Midbrain (tissue), 1 donor: ENCODE measurements around the gene PRR35.

Source experiments
- DNase-seq: peaks from one replicate; lab custom pipeline; 2025; lab: John Stamatoyannopoulos, UW

The PRR35 gene

DNA sequence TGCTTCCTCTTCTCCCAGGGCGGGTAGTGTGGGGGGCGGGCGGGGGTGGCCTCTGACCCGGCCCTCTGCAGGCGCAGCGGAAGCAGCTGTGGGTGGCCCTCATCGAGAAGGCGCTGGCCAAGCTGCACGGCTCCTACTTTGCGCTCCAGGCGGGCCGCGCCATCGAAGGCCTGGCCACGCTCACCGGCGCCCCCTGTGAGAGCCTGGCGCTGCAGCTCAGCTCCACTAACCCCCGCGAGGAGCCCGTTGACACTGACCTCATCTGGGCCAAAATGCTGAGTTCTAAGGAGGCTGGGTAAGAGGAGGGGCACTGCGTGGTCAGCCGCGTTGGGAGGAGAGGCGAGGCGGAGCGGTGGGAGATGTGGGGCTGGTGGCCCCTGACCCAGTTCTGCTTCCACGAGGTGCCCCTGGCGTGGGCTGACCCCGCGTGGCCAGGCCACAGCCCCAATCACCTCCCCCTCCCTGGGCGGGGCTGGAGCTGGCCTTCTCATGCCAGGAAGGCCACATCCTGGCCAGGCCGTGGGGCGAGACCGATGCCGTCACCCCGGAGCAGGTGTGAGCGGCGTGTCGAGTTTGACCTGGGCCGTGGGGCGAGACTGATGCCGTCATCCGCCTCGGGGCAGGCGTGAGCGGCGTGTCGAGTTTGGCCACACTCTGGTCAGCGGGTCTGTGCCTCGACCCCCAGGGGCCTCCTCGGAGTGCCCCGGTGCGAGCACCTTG, 10.5 kb upstream of the PRR35 start:
- DNase-seq: no peak

DNA sequence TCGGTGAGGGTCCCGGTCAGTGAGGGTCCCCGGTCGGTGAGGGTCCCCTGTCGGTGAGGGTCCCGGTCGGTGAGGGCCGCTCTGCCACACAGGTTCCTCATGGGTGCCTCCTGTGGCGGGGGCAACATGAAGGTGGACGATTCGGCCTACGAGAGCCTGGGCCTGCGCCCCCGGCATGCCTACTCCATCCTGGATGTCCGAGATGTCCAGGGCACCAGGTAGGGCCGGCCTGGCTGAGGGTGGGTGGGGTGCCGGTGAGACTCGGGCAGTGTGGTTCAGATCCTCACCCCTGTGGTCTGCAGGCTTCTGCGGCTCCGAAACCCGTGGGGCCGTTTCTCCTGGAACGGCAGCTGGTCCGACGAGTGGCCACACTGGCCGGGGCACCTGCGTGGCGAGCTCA, 9.0 kb upstream of the PRR35 start:
- no peak for DNase-seq

DNA sequence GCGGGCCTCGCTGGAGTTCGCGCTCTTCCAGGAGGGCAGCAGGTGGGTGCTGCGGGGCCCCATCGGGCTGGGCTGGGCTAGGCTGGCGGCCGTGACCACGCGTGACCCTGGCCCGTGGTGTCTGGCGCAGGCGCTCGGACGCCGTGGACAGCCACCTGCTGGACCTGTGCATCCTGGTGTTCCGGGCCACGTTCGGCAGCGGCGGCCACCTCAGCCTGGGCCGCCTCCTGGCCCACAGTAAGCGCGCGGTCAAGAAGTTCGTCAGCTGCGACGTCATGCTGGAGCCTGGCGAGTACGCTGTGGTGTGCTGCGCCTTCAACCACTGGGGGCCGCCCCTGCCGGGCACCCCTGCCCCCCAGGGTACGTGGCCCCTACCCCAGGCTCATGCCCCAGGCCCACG, 8.0 kb upstream of the PRR35 start:
- DNase-seq: no peak

DNA sequence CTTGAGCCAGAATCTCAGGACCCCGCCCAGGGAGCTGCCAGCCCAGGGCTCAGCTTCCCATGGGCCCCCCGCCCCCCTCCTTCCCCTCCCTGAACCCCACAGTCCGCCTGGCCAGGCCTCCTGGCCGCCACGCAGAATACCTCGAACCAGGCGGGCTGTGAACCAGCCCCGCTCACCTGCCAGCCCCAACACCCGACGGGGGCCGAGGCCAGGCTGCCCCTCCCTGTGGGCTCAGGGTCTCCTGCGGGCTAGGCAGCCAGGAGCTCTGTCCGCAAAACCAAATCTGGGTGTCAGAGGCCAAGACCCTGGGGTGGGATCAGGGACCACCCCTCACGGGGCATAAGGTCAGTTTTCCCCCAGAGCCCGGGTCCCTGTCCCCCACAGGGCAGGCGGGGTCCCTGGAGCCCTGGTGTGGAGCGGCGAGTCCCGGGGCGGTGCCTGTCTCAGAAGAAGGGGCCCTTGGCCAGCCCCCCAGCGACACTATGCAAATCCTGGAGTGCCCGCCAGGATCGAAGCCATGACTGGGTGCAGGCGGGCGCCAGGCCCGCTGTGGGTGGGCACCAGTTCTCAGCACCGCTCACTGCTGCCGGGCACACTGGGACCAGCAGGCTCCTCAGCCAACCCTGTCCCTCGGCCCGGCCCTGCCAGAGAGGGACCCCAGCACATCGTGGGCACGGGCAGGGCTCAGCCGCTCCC, 6.4 kb upstream of the PRR35 start:
- no peak for DNase-seq

DNA sequence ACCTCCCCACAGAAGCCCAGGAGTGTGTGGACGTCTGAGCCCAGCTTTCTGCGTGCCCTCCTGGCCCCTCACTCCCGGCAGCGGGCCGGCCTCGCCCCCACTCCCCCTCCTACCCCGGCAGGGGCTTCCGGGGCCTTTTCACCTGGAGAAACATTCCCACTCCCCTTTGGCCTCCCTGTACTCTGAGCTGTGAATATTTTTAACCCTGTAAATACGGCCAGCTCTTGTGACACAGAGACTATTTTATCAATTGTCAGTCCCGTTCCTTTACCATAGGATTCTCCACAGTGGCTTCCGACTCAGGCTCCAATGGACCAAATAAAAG, 5.9 kb upstream of the PRR35 start:
- no peak for DNase-seq

DNA sequence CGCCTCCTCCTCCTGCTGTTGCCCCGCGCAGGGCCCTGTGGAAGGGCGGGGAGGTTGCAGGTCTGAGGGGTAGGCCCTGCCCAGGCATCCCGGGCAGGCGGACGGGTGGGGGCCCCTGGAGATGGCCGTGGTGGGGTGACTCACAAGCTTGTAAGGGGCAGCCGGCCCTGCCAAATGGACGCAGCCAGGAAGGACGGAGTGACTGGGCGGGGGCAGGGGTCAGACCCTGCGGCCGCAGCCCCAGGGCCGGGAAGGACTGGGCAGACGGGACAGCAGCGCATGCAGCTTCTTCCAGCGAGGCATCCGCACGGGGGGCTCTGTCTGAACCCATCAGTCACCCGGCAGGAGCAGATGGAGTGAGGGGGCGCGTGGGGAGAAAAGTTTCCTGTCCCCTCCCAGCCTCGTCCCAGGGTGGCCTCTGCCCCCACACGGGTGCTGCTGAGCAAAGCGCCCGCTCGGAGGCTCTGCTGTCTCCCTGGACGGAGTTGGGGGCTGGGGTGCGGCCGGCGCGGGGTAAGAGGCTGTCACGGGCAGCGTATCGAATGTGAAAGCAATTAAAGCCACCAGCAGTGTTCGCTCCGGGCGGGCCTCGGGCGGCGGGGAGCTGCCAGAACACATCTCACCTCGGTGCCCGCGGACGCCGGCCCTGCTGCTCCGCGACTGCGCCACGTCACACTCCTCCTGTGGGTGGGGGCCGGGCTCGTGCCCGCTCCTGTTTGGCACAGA, 5.4 kb upstream of the PRR35 start:
- no peak for DNase-seq

DNA sequence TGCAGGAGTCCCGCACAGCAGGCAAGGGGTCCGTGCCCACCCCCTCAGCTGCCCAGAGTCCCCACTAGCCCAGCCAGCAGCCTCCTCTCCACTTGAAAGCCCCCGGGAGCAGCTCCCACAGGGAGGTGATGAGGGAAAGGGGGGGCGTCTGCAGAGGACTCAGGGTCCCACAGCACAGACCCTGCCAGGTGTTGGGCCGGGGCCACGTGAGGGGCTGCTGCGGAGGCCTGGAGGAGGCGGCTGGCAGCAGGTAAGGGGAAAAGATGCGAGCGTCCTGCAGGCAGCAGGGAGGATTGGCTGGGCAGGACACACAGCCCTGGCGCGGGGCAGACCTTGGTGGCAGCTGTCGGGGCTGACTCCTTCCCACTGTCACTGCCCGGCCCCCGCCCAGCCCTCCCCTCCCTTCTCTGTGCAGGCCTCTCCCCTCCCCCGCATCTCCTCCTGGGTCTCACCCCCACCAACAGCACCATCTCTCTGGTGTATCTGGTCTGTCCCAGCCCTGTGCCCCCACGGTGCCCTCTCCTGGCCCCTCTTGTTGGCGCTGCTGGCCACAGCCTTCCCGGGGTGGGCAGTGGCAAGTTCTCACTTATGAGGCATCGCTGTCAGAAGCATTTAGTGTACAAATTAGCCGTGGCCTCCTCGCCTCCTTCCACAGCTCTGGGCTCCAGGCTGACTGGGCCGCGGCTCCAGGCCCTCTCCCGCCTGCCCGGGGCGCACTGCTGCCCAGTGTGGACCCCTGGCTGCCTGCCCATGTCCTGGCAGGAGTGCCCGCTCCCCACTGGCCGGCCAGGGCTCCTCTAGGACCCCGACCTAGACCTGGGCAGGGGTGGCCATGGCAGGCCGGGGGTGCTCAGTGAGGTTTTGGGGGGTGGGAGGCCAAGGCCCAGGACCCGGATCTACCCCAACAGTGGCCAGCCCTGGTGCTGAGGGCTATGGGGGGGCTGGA, 4.4 kb upstream of the PRR35 start:
- no peak for DNase-seq

DNA sequence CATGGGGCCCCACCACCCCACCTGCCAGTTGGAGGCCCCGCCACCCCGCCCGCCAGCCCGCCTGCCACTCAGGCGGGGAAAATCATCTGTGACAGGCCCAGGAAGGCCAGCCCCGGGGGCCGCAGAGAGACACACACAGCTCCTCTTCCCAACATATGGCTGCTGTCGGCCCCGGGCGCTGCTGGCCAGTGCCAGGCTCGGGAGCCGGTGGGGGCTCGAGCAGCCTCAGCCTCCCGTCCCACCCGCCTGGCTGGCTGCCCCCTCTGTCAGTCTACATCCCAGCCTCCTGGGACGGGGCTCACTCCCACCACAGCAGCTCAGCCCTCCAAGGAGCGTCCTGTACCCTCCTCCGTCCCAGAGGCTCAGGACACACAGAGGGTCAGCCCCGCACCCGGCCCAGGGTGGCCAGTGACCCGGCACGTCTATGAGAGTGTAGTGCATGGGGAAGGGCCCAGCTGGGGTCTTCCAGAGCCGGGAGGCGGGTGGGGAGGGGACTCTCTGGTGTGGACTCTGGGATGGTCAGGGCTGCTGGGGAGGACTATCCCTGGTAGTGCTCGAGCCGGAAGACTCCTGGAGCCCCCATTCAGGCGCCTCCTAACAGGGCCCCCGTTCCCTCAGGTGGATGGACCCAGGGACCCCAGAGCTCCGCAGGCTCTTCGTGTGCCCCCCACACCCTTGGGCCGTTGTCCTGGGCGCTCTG, 3.6 kb upstream of the PRR35 start:
- no peak for DNase-seq

DNA sequence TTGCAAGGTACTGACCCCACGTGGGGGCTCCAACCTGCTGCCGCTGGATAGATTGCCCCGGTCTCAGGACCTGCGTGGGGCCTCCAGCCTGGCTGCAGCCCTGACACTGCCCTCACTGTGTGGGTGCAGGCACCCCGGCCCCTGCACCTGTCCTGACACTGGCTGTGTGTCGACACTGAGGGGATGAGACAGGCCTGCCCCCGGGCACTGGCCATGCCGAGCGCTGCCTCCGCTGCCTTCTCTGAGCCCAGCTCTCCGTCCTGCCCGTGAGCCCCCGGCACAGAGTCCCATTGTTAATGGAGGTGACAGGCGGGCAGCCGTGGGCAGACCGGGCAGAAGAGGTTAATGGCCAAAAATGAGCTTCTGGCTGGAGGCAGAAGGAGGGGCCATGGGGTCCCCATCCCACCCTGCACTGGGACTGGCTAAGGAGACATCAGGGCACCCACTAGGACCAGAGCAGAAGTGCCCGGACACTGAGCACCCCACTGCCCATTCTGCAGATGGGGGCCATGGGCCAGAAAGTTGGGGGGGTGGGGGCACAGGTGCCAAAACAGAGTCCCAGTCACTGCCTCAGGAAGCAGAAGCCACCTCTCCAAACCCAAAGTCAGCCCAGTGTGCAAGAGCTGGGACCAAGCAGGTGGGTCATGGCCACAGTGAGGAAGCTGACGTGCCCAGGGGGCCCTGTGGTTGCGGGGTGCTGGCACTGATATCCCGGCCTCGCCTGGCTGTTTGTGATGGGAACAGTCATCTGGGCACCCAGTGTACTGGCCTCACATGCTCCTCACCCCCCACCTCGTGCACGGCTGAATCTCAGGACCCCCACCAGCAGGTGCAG, 2.5 kb upstream of the PRR35 start:
- no peak for DNase-seq

DNA sequence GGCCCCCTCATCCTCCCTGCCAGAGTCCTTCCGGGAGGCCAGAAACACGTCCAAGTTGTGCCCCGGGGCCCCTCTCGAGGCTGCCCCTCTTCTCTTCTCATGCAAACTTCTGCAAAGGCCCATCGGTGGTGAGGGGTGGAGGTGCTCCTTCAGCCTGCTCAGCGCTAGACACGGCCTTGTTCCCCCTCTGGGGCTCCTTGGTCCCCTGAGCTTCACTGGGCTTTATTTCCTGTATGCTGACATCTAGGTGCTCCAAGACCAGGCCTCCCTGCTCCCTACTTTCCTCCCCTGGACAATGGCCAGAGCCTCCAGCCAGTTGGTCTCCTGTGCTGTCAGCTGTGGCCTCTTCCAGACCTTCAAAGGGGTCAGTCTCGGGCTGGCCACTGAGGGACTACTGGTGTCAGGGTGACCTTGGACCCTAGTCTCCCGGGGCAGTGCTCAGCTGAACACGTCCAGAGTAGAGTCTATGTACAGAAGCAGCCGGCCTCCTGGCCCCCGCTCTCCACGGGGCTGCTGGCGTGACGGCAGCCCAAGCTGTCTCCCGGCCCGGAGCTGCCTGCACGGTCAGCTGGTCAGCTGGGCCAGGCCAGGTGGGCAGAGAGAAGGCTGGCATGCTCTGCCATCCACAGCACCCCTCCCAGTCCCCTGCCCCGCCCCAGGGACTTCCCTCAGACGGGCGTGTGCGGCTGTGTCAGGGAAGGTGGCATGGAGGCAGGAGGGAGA, 1.7 kb upstream of the PRR35 start:
- DNase-seq: no peak

DNA sequence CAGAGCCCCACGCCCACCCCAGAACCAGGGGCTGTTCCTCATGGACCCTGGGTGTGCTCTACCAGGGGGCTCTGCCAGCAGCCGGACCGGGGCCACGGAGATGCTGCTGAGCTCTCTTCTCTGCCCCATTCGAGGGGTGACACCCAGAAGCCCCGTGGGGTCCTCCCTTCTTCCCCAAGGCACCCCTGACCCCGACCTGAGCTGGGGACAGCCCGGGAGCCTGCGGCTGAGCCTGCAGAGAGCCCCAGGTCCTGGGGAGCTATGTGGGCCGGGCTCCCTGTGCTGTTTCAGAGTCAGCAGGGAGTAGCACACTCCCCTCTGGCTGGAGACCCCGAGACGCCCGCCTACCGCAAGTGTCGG, 1.2 kb upstream of the PRR35 start:
- no peak for DNase-seq

DNA sequence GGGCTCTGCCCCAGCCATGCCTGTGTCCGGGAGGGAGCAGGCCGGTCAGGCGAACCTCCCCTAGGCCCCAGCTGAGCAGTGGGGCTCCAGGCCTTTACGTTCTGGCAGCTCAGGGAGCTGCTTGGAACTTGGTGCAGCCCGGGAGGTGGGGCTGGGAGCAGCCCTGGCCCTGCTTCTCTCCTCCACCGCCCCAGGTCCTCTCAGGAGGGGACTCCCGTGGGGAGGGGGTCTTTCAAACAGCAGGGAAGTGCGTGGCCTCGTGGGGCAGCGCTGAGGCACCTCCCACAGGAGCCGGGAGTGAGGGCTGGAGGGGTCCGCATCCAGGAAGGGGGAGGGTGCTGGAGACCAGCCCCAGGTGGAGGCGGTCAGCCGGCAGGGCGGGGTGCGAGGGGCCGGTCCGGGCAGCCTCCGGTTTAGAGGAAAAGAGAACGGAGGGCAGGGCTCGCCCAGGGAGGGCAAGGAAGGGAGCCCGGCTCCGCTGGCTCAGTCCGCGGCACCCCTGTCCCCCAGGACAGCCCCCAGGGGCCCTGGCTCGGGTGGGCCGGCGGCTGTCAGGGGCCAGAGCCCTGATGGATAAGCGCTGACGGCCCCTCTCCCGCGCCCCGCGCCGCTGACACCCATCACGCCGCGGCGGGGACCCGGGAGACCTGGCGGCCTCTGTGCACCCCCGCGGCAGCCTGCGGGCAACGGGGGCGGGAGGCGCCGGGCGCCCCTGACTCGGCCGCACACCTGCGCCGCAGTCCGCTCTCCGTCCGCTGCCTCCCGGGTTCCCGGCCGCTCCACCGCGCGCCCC, 587 bp upstream of the PRR35 start:
- no peak for DNase-seq

DNA sequence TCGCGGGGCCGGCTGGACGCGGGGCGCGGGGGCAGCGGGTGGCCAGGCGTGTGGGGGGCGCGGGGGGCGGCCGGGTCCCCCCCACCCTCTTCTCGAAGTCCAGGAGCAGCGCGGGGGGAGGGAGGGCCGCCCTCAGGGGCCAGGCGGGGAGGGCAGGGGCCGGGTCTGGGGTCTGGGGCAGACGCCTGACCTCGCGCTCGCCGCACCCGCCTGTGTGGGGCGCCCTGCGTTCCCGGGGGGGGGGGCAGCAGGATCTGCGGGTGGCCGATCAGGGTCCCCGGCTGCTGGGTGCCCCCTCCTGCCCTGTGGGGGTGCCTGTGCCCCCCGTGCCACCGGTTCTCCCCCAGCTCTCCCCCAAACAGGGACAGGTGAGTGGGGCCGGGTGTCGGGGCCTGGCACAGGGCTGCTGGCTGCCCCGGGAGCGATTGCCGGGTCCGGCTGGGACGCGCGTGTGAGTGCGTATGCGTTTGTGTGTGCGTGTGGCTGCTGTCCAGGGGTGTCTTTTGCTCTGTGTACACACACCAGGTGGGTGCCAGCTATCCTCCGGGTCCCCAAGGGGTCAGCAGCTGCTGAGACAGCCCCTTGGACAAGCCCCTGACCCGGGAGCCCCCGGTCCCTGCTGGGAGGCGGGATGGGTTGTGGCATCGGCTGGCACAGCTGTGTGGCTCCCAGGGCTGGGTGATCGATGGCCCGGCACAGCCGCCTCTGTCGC, 663 bp downstream of the PRR35 start:
- DNase-seq: no peak

DNA sequence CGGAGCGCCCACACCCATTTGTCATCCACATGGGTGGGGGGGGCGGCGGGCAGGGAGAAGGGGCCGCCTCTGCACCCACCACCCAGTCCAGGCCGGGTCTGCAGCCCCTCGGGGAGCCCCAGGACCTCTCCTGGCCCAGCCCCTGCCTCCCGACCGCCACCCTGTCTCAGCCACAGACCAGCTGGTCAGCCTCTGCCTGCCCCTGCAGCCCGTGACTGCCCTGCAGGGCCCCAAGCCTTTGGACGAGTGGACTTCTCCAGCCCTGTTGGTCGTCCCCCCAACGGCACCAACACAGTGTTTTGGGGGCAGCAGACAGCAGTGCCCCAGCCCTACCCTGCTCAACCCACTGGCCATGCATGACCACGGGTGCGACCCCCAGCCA, 1.2 kb downstream of the PRR35 start:
- no peak for DNase-seq

DNA sequence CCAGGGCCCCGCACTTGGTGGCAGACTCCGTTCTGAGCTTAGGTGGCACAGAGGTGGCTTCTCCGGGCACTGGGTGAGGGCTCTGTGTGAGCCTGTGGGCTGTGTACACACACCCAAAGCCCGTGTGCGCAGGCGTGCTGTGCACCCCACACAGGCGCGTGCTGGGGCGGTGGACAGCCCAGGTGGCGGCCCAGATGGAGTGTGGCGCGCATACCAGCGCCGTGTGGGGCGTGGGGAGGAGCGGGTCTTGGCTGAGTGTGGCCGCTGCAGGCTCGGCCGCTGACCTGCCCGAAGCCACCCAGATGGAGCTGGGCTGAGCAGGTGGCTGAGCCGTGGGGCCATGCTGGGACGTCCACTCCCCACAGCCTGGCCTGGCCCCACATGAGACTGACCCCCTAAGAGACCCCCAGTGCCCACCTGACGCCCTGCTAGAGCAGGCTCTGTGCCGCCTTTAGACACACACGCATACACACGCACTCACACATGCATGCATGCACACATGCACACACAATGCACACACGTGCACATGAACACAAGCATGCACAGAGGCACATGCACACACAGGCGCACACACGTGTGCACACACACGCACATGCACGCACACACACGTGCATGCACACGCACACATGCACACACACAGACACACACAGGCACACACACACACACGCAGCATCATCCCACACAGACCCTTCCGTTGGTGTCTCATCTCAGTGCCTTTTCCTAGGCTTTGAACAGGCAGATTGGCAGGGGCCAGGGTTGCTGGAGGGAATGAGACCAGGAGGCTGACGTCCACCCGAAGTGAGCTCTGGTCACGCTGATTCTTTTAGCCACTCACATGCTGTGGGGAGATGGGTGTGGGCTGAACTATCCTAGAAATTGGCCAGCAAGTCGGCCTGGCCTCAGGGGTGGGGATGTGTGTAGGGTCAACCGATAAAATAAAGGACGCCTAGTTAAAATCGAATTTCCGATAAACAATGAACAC, 2.1 kb downstream of the PRR35 start:
- DNase-seq: no peak

DNA sequence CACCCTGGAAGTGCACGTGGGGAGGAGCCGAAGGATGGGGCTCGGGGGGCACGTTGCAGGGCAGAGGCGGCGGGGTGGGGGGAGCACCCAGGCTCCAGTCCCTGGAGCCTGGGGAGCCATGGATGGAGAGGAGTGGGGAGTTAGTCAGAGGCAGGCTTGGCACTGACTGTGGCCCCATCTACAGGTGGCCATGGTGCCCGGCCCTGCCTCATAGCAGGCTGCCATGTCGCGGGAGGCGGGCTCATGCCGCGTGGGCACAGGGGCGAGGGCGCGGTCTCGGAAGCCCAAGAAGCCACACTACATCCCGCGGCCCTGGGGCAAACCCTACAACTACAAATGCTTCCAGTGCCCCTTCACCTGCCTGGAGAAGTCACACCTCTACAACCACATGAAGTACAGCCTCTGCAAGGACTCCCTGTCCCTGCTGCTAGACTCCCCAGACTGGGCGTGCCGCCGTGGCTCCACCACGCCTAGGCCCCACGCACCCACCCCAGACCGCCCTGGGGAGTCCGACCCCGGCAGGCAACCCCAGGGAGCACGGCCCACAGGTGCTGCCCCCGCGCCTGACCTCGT, 3.0 kb downstream of the PRR35 start:
- DNase-seq: no peak
